Endodermal cell (in vitro differentiated cells): ENCODE measurements around the gene TTC28. TPM values are rescaled to one million over a fixed set of nuclear protein-coding genes. Genes with fewer than 3 reads are reported as not detected.

Experiments used
- DNase-seq: peaks from one replicate; pipeline ENCODE4 v3.0.0-alpha.2; 2017
- H3K27ac ChIP-seq: 2 replicates; pipeline ENCODE4 v1.5.1; 2013; ENCODE audit warnings: mild to moderate bottlenecking, low read depth, low read length, moderate library complexity
- H3K27me3 ChIP-seq: 2 replicates; pipeline ENCODE4 v1.6.1; 2013; ENCODE audit warnings: mild to moderate bottlenecking, low read length, moderate library complexity; ENCODE audit not compliant: insufficient read depth, control insufficient read depth, poor library complexity, severe bottlenecking
- H3K36me3 ChIP-seq: 2 replicates; pipeline ENCODE4 v1.7.0; 2013; ENCODE audit warnings: mild to moderate bottlenecking, low read length, moderate library complexity; ENCODE audit not compliant: control insufficient read depth, insufficient read depth
- H3K4me1 ChIP-seq: one replicate; pipeline ENCODE4 v1.7.0; 2013; ENCODE audit warnings: low read length; ENCODE audit not compliant: control insufficient read depth, insufficient read depth
- H3K4me3 ChIP-seq: 2 replicates; pipeline ENCODE4 v1.5.1; 2013; ENCODE audit warnings: mild to moderate bottlenecking, low read length, moderate library complexity
- H3K9ac ChIP-seq: 2 replicates; pipeline ENCODE4 v1.6.1; 2013; ENCODE audit warnings: mild to moderate bottlenecking, low read length, moderate library complexity; ENCODE audit not compliant: poor library complexity, severe bottlenecking; ENCODE audit errors: extremely low read depth
- H3K9me3 ChIP-seq: 2 replicates; pipeline ENCODE4 v1.6.1; 2013; ENCODE audit warnings: mild to moderate bottlenecking, low read length, moderate library complexity; ENCODE audit not compliant: control insufficient read depth
- H3K27ac Mint-ChIP-seq: 2 replicates; pipeline ENCODE4 v1.8.0; 2020; ENCODE audit warnings: mixed read lengths
- H3K27me3 Mint-ChIP-seq: 2 replicates; pipeline ENCODE4 v1.8.0; 2021; ENCODE audit warnings: mild to moderate bottlenecking, mixed read lengths; ENCODE audit not compliant: insufficient read depth
- H3K36me3 Mint-ChIP-seq: 2 replicates; pipeline ENCODE4 v1.8.0; 2020; ENCODE audit warnings: low read depth, mixed read lengths
- H3K4me1 Mint-ChIP-seq: 2 replicates; pipeline ENCODE4 v1.8.0; 2020; ENCODE audit warnings: mixed read lengths
- H3K4me3 Mint-ChIP-seq: 2 replicates; pipeline ENCODE4 v1.8.0; 2020; ENCODE audit warnings: mild to moderate bottlenecking, moderate library complexity, mixed read lengths
- H3K9me3 Mint-ChIP-seq: 2 replicates; pipeline ENCODE4 v1.8.0; 2020; ENCODE audit warnings: mild to moderate bottlenecking, mixed read lengths
- WGBS, 2 experiments: methylation state at CpG; one replicate each; pipeline versions ENCODE4 v1.1.5 to v1.1.7; 2013; ENCODE audit warnings: missing lambda C conversion rate in 2 of 2, mixed read lengths in 1 of 2; ENCODE audit not compliant: insufficient coverage in 1 of 2, insufficient read length in 1 of 2; 5-methylcytosine and 5-hydroxymethylcytosine counted together
- total RNA-seq, 2 donors: library from RNA; stranded (reverse); fragmentation: NEBNext Ultra II Directional in 1 of 2; extraction: Animal tissue kit (Norgen Biotek cat#: 25700) in 1 of 2; gene quantifications; 2 replicates in 1 of 2; 3 replicates in 1 of 2; pipeline ENCODE4 v1.2.1, GENCODE V29; 2021
- TF ChIP-seq, protein P1 (sequence below): fragments of 200-600 bp; sonication (generic); conservative IDR thresholded peaks from 2 replicates; pipeline ENCODE4 v1.5.0; 2021; ENCODE audit warnings: antibody characterized with exemption, mild to moderate bottlenecking

The TTC28 gene
- total RNA-seq, 2 donors from 2014 or later = 28.6 to 34.0 TPM

GRCh38 chr22:28232204-28232603 is 447.4 kb downstream of the TTC28 start:
- Histone ChIP-seq H3K36me3 (no peaks in the 10 kb centered on the region), H3K4me3 (no peak overlapping the region), H3K27ac (no peak overlapping the region), H3K9me3 (no peaks in the 10 kb centered on the region), H3K4me1 (no peaks in the 10 kb centered on the region), H3K9ac (no peak overlapping the region), H3K27me3 (peaks cover 63% of the 10 kb centered on the region)
- no peaks in the 10 kb centered on the region for H3K36me3 Mint-ChIP-seq
- no peak for DNase-seq
- no peak overlapping the region for H3K27ac Mint-ChIP-seq
- peaks cover 66% of the 10 kb centered on the region for H3K27me3 Mint-ChIP-seq
- no peaks in the 10 kb centered on the region for H3K9me3 Mint-ChIP-seq
- WGBS, 2 experiments = 69% methylated on average over 3 of the region's 3 CpGs; no CpG with 5 or more reads in 1 of the 2 experiments
- no peak overlapping the region for H3K4me3 Mint-ChIP-seq
- TF ChIP-seq, protein P1, sequence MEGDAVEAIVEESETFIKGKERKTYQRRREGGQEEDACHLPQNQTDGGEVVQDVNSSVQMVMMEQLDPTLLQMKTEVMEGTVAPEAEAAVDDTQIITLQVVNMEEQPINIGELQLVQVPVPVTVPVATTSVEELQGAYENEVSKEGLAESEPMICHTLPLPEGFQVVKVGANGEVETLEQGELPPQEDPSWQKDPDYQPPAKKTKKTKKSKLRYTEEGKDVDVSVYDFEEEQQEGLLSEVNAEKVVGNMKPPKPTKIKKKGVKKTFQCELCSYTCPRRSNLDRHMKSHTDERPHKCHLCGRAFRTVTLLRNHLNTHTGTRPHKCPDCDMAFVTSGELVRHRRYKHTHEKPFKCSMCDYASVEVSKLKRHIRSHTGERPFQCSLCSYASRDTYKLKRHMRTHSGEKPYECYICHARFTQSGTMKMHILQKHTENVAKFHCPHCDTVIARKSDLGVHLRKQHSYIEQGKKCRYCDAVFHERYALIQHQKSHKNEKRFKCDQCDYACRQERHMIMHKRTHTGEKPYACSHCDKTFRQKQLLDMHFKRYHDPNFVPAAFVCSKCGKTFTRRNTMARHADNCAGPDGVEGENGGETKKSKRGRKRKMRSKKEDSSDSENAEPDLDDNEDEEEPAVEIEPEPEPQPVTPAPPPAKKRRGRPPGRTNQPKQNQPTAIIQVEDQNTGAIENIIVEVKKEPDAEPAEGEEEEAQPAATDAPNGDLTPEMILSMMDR = no peak
- peaks cover 18% of the 10 kb centered on the region for H3K4me1 Mint-ChIP-seq

DNA sequence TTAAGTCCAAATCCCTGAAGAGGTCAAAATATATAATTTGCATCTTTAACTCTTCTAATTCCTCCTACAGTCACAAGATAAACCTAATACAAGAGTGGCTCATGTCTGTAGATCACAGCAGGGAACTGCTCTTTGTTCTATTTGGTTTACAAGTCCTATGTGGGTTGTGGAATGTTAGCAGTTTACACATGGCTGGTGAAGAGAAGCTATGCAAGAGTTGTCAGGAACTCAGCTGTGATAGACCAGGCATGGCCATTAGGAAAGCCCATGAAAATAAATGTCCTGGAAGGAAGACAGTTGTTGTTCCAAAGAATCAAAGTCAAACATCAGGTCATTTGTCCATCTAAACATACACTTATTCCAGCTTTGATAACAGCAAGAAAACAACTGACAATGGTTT is 448.2 kb downstream of the TTC28 start:
- TF ChIP-seq, protein P1 = no peak
- H3K9me3 ChIP-seq = no peaks in the 10 kb centered on the region
- no peak overlapping the region for H3K9ac ChIP-seq
- Mint-ChIP-seq H3K4me3 (no peak overlapping the region), H3K9me3 (no peaks in the 10 kb centered on the region), H3K4me1 (peaks cover 18% of the 10 kb centered on the region), H3K27ac (no peak overlapping the region), H3K36me3 (no peaks in the 10 kb centered on the region), H3K27me3 (peaks cover 60% of the 10 kb centered on the region)
- H3K27ac ChIP-seq = no peak overlapping the region
- H3K4me1 ChIP-seq = no peaks in the 10 kb centered on the region
- no peak overlapping the region for H3K4me3 ChIP-seq
- H3K36me3 ChIP-seq = no peaks in the 10 kb centered on the region
- DNase-seq = peak; percentile 57
- peaks cover 56% of the 10 kb centered on the region for H3K27me3 ChIP-seq

GRCh38 chr22:28230671-28231070 is 449.0 kb downstream of the TTC28 start:
- Histone ChIP-seq H3K4me3 (no peak overlapping the region), H3K9me3 (no peaks in the 10 kb centered on the region), H3K9ac (no peak overlapping the region), H3K36me3 (no peaks in the 10 kb centered on the region), H3K27me3 (peaks cover 53% of the 10 kb centered on the region), H3K4me1 (no peaks in the 10 kb centered on the region), H3K27ac (no peak overlapping the region)
- Mint-ChIP-seq H3K27ac (no peak overlapping the region), H3K4me3 (no peak overlapping the region), H3K4me1 (peaks cover 18% of the 10 kb centered on the region), H3K36me3 (no peaks in the 10 kb centered on the region), H3K27me3 (peaks cover 57% of the 10 kb centered on the region), H3K9me3 (no peaks in the 10 kb centered on the region)
- DNase-seq = no peak
- TF ChIP-seq, protein P1 = no peak
- WGBS, 2 experiments = 92% methylated on average over 1 of the region's 1 CpG; no CpG with 5 or more reads in 1 of the 2 experiments
